GM18519 (cell line): ENCODE measurements around the gene SLC9A7.

ENCODE experiments used
- ATAC-seq: cut with Tn5 transposase; IDR thresholded peaks from one replicate; pipeline ENCODE4 v1.9.1; 2021; ENCODE audit warnings: mild to moderate bottlenecking, moderate library complexity; ENCODE audit not compliant: unreplicated experiment, low FRiP score

The SLC9A7 gene

DNA sequence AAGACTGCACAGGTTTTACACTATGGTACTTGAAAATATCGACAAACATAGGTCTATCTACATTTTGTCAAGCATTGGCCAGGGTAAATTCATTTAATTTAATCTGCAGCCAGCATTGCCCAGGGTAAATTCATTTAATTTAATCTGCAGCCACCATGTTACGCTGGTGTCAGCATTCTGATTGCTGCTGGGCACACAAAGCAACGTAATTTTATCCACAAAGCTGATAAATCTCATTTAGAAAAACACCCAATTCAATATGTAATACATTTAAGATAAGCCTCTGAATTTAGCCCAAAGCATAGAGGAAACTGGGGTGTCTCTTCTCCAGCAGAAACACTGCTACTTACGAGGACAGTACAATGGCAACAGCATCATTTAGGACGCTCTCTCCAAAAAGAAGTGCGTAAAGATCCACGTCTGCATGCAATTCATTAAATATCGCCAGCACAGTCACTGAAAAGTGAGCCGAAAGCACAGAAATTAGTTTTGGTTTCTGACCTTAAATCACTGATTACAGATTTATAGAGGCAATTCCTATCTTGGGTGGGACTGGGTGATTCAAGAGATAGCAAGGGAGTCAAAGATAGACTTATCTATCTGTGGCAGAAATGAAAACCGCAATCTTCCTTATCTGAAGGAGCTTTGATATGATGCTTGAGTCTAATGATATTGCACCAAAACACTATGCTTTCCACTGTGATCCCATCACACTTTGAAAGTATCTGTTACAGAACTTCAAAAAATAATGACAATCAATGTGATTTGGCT, 96.5 kb downstream of the SLC9A7 start:
- ATAC-seq = no peak

DNA sequence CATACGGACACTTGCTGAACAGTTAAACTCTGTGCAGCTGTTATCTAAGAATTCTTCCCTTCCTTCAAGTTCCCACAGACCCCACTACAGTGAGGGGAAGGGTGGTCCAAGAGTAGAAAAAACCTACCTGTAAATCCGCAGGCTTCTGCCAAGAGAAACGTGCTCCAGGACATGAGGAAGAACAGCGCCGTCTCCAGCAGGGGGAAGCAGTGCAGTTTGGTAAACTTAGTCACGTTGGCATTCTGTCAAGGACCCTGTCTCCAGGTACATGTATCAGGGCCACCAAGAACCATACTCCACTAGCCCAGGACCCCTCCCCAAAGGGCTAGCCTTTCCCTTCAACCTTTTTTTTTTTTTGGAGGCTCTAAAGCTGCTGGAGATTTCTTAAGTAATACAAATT, 105.4 kb downstream of the SLC9A7 start:
- no peak for ATAC-seq

DNA sequence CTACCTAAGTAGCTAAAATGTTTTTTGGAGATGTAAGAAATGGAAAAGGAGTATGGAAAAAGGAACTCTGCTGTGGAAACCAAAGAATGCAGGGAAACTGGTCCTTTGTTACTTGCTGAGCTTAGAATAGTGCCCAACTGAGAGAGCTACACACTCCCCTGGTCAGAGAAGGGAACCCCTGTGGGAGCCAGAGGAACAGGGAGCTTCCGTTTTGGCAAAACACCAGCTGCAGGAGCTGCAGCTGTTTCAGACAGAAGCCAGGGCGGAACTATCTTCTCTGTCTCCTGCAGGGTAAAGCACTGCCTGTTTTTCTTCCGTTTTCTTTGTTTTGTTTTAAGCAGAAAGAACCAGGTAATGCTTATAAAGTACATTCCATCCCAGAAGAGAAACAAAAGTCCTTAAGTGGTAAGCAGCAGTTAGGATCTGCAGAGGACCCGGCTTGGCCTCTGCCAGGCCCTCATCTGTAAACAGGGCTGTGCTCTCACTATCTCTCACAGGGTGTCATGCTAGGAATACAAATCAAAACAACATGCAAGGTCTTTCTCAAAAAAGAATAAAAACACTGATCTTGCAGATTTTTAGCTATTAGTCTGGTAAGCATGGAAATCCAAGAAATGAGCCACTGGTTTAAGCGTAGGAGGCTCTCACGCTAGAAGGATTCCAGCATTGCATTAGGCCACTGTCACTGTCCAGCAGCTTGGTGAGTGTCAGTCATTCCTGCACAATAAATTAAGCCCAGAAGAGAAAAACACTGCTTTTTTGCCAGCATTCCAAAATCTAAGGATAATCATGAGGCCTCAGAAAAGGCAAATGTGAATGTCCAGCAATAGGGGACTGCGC, 109.3 kb downstream of the SLC9A7 start:
- no peak for ATAC-seq

DNA sequence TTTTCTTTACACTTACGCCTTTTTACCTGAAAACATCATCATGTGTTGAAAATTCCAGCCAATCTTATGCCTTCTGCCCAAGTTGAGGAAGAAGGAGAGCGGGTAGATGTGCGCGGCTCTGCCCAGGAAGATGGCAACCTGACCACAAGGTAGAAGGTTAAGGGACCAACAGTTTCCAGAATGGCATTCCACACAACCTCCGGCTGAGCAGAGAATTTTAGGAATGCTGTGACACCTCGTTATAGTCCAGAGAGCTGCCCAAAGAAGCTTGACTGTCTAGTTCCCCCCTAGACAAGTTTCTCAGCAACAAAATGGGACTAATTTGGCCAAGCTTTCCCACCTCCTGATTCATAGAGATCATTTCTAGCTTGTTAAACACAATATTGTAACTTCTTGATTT, 110.3 kb downstream of the SLC9A7 start:
- ATAC-seq = no peak

DNA sequence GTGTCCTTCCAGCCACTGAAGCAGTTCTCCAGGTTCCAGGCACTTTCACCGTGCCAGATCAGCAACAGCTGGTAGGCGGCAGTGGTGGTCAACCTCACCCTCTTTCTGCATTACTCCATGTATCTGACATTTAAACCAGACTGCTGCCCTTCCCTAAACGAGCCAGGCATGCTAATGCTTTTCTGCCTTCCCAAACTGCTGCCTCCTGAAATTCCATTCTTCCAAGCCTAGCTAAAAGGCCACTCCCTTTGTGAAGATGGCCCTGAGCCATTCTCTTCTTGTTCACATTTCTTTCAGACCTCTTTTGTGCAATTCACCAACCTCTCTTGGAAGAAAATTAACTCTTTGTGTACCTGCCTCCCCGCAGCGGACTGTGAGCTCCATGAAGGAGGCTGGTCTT, 111.7 kb downstream of the SLC9A7 start:
- no peak for ATAC-seq

DNA sequence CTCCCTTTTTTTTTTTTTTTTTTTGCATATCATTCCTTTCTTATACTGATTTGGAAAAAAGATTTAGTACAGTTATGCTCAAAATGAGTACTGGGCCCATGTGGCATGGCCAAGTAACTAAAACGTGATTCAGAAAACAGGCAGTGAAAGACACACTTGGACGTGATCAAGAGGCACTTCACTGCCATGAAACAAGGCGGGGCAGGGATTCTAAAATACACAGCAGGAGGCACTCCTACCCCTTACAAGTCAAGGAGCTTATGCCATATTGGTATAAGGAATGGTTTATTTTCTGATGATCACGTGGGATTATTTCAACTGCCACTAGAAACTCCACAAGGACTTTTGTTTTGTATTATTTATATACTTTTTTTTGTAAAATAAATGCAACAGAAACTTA, 113.3 kb downstream of the SLC9A7 start:
- ATAC-seq = no peak

DNA sequence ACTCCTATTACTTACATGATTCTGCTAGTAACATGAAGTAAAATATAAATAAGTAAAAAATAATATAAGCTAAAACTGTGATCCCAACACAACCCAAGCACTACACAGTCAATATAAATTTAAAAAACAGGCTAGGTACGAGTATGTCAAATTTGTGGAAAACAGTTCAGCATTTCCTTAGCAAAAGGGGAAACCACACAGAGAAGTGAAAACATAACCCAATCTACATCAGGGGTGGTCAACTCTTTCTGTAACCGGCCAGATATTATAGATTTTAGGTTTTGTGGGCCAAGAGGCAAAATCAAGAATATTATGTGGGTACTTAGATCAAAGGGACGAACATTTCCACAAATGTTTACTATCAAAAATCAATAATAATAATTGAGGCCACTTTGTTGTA, 115.3 kb downstream of the SLC9A7 start:
- ATAC-seq = no peak

DNA sequence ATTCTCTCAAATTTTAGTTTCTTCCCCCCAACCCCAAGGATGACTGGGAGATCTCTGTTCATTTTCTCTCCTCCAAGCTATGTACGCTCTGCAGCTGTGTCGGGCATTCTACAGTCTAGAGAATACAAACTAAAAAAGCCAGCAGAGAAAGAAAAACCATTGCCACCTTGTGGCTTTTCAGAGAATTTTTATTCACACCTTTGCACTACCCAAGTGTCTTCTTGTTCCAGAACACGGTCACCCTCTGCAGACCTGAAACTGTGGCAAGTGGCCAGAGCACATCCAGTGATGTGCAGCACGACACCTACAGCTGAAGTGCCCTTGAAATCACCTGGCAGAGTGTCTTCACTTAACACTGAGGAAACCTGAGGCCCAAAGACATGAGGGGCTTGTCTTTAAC, 116.8 kb downstream of the SLC9A7 start:
- no peak for ATAC-seq

DNA sequence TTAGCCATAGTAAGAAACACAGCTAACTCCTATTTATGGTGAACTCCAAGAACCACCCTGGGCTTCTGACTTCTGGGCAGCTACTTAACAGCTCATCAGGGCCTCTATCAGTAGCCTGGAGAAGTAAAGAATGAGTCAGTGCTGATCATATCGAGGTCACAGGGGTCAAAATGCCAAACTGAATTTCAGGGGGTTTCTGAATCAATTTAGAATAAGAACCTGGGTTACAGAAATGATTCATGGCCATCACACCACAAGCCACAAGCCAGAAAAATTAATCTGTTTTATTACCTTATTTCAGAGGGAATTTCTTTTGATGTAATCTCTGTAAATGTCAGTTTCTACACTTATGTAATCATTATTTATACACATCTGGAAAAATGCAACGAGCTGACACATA, 121.0 kb downstream of the SLC9A7 start:
- ATAC-seq = peak; percentile 63

DNA sequence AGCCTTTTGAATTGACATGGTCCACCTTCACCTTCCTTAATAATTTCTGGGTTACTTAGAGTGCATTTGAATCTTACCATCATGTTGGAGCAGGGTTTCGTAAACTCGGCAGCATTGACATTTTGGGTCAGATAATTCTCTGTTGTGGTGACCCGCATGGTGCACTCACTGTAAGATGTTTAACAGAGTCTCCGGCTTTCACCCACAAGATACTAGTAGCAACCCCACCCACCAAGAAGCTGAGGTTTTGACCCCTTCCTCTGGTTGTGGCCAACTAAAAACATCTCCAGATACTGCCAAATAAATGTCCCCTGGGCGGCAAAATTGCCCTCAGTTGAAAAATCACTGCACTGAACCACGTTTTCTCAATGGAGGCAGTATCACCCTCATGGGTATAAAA, 122.7 kb downstream of the SLC9A7 start:
- no peak for ATAC-seq

DNA sequence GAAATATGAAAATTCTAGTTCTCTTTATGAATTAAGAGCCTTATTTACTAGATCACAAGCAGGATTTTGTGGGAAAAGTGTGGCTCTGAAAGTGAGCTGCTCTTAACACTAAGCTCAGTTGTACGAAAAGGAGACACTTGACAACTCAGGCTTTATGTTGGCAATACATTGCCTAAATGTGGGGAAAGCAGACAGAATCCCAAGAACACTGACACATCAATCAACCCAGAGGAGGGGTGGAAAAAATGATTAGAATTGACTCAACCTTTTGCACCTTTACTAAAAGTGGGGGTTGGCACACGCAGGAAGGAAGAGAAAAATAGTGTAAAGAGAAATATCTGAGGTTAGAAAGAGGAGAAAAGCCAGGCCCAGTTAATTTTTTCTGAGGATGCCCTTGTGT, 123.7 kb downstream of the SLC9A7 start:
- ATAC-seq = no peak

DNA sequence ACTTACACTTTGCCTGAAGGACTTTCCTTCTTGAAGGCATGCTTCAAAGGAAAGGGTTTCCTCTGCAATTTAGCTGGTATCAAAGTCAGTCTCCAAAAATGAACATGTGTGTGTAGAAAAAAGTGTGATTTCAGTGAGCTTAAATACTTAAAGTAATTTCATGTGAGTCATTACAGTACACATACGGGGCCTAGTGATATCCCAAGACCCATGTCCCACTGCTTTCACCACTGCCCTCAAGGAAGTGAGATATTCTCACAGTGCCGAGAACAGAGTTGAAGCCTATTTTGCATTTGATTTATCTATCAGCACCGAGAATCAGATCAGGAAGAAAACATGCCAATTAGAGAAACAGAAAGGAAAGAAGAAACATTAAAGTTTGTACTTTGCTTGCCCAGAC, 124.3 kb downstream of the SLC9A7 start:
- ATAC-seq = no peak

DNA sequence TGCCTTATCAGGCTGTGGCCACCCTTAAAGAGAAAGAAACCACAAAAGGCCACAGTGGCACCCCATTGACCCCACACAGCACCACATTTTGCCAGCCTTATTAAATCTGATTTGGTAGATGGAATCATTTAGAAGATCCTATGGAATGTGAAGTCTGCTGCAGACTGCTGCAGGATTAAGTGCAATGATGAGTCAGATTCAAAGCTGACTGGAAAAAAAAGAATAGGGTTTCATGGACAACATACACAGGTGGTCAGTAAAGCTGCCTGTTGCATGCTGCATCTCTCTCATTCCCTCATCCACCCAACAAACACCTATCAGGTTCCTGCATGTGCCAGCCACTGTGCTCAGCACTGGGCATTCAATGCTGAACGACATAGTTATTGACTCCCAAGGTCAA, 128.8 kb downstream of the SLC9A7 start:
- no peak for ATAC-seq

DNA sequence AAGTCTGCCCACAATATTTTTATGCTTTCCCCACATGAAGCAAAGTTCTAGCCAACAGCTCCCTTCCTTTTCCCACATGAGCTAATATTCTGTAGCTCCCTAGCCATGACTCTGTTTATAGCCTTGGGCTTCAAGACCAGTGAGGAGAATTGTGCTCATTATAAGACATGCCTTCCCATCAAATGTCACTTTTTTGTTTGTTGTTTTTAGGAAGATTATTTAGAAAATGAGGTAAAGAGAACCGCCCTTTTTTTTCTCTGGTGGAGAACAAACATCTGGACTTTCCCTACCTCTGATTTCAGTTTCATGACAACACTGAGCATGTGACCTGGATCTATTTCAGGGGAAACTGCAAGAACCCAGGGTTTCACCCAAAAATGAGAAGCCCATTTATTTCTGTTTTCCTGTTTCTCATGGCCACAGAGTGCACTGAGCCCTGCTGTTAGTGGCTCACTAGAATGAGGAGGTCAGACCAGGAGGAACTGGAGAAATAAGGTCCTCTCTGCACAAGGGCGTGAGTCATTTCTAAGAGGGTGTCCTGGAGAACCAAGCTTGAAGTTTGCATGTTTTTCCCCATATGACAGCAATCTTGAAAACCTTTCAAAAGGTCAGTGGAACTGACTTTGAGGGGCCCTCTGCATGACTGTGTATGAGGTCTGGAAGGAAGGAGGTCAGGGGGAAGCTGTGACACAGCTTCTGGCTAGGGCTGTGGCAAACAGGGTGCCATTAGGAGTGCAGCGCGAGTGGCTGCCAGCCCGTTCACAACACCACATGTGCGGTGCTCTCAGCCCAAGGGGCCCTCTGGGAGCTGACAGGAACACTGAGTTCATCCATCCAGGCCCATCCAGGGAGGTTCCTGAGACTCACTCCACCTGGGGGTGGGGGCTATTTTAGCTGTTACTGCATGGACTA, 130.2 kb downstream of the SLC9A7 start:
- ATAC-seq = peak; percentile 78

DNA sequence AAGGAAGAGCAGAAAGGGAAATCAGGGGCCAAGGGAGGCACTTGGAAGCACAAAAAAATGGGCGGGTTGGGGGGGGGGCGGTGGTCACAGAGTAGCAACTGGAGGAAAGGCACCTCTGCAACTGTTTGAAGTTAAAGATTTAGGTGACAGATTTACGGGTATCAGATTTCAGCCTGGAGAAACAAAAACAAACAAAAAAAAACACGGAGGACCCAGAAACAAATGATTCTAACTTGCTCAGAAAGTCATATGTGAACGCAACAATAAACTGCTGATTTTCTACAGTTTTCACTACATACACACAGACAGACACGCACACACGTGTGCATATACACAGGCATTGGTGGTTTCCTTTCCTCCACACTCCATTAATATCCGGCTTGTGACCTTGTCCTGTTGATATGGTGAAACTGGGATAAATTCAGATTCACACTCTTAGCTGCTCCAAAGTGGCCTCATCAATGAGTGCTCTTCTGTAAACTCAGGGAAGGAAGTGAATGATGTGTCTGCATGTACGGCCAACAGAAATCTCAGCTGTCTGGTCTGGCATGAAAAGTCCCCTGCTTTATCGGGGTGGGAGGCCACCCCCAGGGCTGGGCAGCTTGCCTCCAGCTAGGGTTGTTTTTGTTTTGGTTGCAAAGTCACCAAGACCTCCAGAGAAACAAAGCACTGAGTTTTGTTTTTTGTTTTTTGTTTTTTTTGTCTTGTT, 131.1 kb downstream of the SLC9A7 start:
- no peak for ATAC-seq

DNA sequence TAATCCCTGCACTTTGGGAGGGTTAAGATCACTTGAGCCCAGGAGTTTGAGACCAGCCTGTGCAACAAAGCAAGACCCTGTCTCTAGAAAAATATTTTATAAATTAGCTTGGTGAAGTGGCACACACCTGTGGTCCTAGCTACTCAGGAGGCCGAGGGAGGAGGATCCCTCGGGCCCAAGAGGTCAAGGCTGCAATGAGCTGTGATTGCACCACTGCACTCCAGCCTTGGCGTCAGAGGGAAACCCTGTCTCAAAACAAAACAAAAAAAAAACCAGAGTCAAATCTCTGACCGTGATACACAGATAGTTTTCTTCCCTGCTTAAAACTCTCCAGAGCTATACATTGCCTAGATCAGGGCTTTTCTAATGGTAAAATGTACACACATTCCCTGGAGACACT, 131.9 kb downstream of the SLC9A7 start:
- no peak for ATAC-seq

DNA sequence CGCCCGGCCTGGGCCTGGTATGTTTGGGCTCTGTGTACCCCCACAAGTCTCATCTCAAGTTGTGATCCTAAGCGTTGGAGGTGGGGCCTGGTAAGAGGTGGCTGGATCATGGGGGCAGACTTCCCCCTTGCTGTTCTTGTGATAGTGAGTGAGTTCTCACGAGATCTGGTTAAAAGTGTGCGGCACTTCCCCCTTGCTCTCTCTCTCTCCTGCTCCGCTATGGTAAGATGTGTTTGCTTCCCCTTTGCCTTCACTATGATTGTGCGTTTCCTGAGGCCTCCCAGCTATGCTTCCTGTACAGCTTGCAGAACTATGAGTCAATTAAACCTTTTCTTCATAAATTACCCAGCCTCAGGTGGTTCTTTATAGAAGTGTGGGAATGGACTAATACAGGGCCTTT, 132.4 kb downstream of the SLC9A7 start:
- no peak for ATAC-seq

DNA sequence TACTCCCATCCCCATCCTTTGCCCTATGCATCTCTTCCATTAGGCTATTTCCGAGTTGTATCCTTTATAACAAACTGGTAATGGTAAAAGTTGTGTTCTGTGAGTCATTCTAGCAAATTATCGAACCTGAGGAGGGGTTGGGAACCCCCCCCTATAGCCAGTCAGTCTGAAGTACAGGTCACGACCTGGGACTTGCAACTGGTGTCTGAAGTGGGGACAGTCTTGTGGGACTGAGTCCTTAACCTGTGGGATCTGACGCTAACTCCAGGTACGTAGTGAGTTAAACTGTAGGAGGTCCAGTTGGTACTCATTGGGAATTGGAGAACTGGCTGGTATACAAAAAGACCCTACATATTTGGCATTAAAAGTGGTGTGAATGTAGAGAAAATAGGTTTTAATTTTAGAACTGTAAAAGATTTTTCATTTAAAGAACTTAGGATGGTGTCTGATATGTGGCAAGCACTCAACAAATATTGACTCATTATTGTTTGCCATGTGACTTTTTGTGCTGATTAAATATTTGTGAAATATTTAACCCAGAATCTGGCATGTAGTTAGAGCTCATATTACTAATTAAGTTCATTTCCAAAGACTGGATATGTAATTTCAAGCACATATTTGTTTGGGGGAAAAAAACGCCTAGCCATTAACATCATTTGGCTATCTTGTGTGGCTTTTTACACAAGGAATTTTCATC, 134.7 kb downstream of the SLC9A7 start:
- no peak for ATAC-seq

DNA sequence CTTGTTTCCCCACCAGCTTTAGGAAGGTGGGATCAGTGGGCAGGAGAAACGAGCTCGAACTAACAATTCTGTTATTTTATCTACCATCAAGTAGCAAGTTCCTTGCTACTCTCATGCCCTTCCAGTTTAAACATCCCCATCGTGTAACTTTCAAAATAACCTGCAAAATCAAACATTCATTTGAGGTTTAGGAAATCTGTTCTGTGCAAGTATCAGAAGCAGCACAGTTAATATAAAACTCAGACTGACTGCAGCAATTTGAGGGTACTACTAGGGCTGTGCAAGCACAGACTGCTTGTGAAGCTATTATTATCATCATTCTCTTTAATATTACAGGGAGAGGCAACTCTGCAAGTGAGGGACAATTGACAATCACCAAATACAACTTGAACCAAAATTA, 137.3 kb downstream of the SLC9A7 start:
- ATAC-seq = no peak

DNA sequence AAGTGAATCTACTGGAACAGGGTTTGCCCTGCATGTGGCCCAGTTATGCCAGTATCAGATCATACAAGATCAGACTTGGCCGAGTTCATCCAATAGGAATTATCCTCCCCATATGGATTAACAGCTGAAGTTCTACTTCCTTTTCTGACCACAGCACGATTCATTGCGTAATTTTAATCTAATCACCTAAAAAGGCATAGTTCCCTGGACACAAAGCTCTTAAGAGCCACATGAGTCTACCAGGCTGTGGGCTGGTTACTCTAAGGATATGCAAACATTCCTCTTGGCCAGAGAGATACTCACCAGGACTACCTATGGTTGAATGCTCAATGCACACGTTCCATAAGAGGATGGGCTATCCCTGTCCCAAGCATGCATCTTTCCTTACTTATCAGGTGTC, 138.4 kb downstream of the SLC9A7 start:
- ATAC-seq = no peak
